OCI-LY7 (cell line): ENCODE data around the gene METTL23. TPM values are rescaled to one million over a fixed set of nuclear protein-coding genes. Genes with fewer than 3 reads are reported as not detected.

Experiments used
- BruUV-seq: library from RNA; stranded (reverse); fragments of 400-500 nt; replicated peaks from 2 replicates; lab custom pipeline; 2021; lab: Mats Ljungman, UMichigan
- CTCF ChIA-PET: fragments of 300-600 bp; sonication (Branson Sonifier 250); formaldehyde crosslinking; loops from one replicate; lab custom pipeline; 2022; ENCODE audit warnings: antibody characterized with exemption; ENCODE audit not compliant: unreplicated experiment; lab: Charles Lee
- POLR2A ChIA-PET: fragments of 300-600 bp; sonication (Branson Sonifier 250); formaldehyde crosslinking; loops from one replicate; lab custom pipeline; 2022; ENCODE audit warnings: antibody characterized with exemption; lab: Charles Lee
- DNase-seq: peaks from one replicate; pipeline ENCODE4 v3.0.0-alpha.2; 2015; ENCODE audit warnings: low spot score
- H2AFZ ChIP-seq: fragments of 200-600 bp; sonication (generic), shearing (Covaris generic); 2 replicates; pipeline ENCODE4 v1.6.1; 2014; ENCODE audit warnings: mild to moderate bottlenecking, antibody characterized with exemption, low read length, moderate library complexity
- H3K27ac ChIP-seq: fragments of 200-600 bp; sonication (generic); 2 replicates; pipeline ENCODE4 v1.5.1; 2014; ENCODE audit warnings: mixed run types, low read depth, mild to moderate bottlenecking, moderate library complexity, low read length, inconsistent platforms; ENCODE audit not compliant: poor library complexity, severe bottlenecking
- H3K36me3 ChIP-seq: fragments of 200-600 bp; sonication (generic); 2 replicates; pipeline ENCODE4 v1.6.1; 2014; ENCODE audit warnings: mild to moderate bottlenecking, antibody characterized with exemption, low read length, moderate library complexity, mixed read lengths; ENCODE audit not compliant: insufficient read depth
- H3K4me1 ChIP-seq: fragments of 200-600 bp; sonication (generic); 2 replicates; pipeline ENCODE4 v1.5.1; 2014; ENCODE audit warnings: mild to moderate bottlenecking, low read length; ENCODE audit not compliant: insufficient read depth, poor library complexity, severe bottlenecking
- H3K4me2 ChIP-seq: fragments of 200-600 bp; sonication (generic); 2 replicates; pipeline ENCODE4 v1.6.1; 2014; ENCODE audit warnings: mild to moderate bottlenecking, low read length
- H3K4me3 ChIP-seq: fragments of 200-600 bp; sonication (generic); 2 replicates; pipeline ENCODE4 v1.5.1; 2014; ENCODE audit warnings: mild to moderate bottlenecking, low read depth, low read length; ENCODE audit not compliant: poor library complexity, severe bottlenecking
- H3K79me2 ChIP-seq: fragments of 200-600 bp; sonication (generic); 2 replicates; pipeline ENCODE4 v1.6.1; 2016; ENCODE audit warnings: low read depth, mild to moderate bottlenecking, low read length, moderate library complexity, mixed read lengths; ENCODE audit not compliant: insufficient read depth
- H3K9me2 ChIP-seq: fragments of 200-600 bp; sonication (generic); 2 replicates; pipeline ENCODE4 v1.6.1; 2016; ENCODE audit warnings: mild to moderate bottlenecking, low read length, mixed read lengths; ENCODE audit not compliant: insufficient read depth
- H3K9me3 ChIP-seq: fragments of 200-600 bp; sonication (generic); 2 replicates; pipeline ENCODE4 v1.6.1; 2014; ENCODE audit warnings: mild to moderate bottlenecking, mixed run types, low read length, mixed read lengths
- H4K20me1 ChIP-seq: fragments of 200-600 bp; sonication (generic); 2 replicates; pipeline ENCODE4 v1.6.1; 2014; ENCODE audit warnings: mild to moderate bottlenecking, antibody characterized with exemption, low read length, moderate library complexity, mixed read lengths; ENCODE audit not compliant: insufficient read depth
- EZH2phosphoT487 ChIP-seq: fragments of 200-600 bp; sonication (generic); IDR thresholded peaks from 2 replicates; pipeline ENCODE4 v1.6.1; 2018; ENCODE audit warnings: low read depth, borderline replicate concordance, mild to moderate bottlenecking, mixed run types, antibody characterized with exemption, low read length, moderate library complexity, mixed read lengths
- intact Hi-C: fragments of 100-400 bp; cut with micrococcal nuclease; formaldehyde crosslinking; loops from one replicate; pipeline ENCODE4 v1.10.0; 2022; ENCODE audit not compliant: unreplicated experiment
- total RNA-seq, 2 experiments: library from RNA; depleted of rRNA in 1 of 2; stranded (reverse); fragments of >200 nt in 1 of 2; shearing (Covaris generic) in 1 of 2; gene quantifications; 2 replicates each; pipeline ENCODE4 v1.2.3, GENCODE V29; 2014 to 2022
- TF ChIP-seq, protein P1 (sequence below): fragments of 200-600 bp; sonication (generic); conservative IDR thresholded peaks from 2 replicates; pipeline ENCODE4 v1.5.1; 2014; ENCODE audit warnings: mild to moderate bottlenecking, antibody characterized with exemption, low read length, moderate library complexity, mixed read lengths

The METTL23 gene
- total RNA-seq, 2 experiments from 2014 or later = 82.7 to 93.7 TPM

- no peaks in the 10 kb centered on the region for H3K9me3 ChIP-seq
- peaks cover 69% of the 10 kb centered on the region for H3K36me3 ChIP-seq
- DNase-seq = peak; percentile 52
- peaks cover 88% of the 10 kb centered on the region for H3K79me2 ChIP-seq
- no peak for TF ChIP-seq EZH2phosphoT487
- TF ChIP-seq, protein P1, sequence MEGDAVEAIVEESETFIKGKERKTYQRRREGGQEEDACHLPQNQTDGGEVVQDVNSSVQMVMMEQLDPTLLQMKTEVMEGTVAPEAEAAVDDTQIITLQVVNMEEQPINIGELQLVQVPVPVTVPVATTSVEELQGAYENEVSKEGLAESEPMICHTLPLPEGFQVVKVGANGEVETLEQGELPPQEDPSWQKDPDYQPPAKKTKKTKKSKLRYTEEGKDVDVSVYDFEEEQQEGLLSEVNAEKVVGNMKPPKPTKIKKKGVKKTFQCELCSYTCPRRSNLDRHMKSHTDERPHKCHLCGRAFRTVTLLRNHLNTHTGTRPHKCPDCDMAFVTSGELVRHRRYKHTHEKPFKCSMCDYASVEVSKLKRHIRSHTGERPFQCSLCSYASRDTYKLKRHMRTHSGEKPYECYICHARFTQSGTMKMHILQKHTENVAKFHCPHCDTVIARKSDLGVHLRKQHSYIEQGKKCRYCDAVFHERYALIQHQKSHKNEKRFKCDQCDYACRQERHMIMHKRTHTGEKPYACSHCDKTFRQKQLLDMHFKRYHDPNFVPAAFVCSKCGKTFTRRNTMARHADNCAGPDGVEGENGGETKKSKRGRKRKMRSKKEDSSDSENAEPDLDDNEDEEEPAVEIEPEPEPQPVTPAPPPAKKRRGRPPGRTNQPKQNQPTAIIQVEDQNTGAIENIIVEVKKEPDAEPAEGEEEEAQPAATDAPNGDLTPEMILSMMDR = no peak
- BruUV-seq = no TSS peak
- H3K9me2 ChIP-seq = no peaks in the 10 kb centered on the region
- CTCF ChIA-PET = no interaction called here
- H2AFZ ChIP-seq = no peak overlapping the region
- H3K4me1 ChIP-seq = peaks cover 60% of the 10 kb centered on the region
- H3K4me3 ChIP-seq = peak overlapping the region; percentile 77
- H4K20me1 ChIP-seq = peaks cover 36% of the 10 kb centered on the region
- peak overlapping the region; percentile 92 for H3K27ac ChIP-seq
- peak overlapping the region; percentile 96 for H3K4me2 ChIP-seq
- POLR2A ChIA-PET = interaction anchor here (0.8 to 1.9 kb wide), 4 partner anchors 10 to 410 kb away, joined by 3 to 7 read pairs (median 3); partner anchors contain the start of genes JMJD6 and METTL23
- intact Hi-C loops = loop anchor here (2.0 to 10.0 kb wide), 7 partner anchors 47 to 1071 kb away; partner anchors contain the start of genes RECQL5, SAP30BP and SEC14L1
Measured at GRCh38 chr17:76735586-76736348, 9.1 kb downstream of the METTL23 start.

GRCh38 chr17:76736349-76737081 is 9.9 kb downstream of the METTL23 start:
- Histone ChIP-seq H3K9me2 (no peaks in the 10 kb centered on the region), H3K79me2 (peaks cover 87% of the 10 kb centered on the region), H3K4me2 (peak overlapping the region; percentile 96), H3K36me3 (peaks cover 70% of the 10 kb centered on the region), H3K9me3 (no peaks in the 10 kb centered on the region), H3K4me1 (peaks cover 59% of the 10 kb centered on the region), H2AFZ (no peak overlapping the region), H3K27ac (peak overlapping the region; percentile 92), H3K4me3 (peak overlapping the region; percentile 77), H4K20me1 (peaks cover 36% of the 10 kb centered on the region)
- peak; percentile 80 for DNase-seq
- ChIA-PET POLR2A (interaction anchor here (1.9 to 2.6 kb wide), 3 partner anchors 9 to 47 kb away, joined by 7 to 12 read pairs (median 10); partner anchors contain the start of genes JMJD6 and METTL23), CTCF (interaction anchor here (0.6 kb wide), 1 partner anchor 355 kb away, joined by 3 read pairs; no protein-coding TSS in a partner anchor)
- no peak for TF ChIP-seq EZH2phosphoT487
- TF ChIP-seq, protein P1 = no peak; the same call in 1 of the 2 replicates
- intact Hi-C loops = loop anchor here (1.0 to 10.0 kb wide), 8 partner anchors 10 to 1072 kb away; partner anchors contain the start of genes JMJD6, METTL23, RECQL5 and SAP30BP
- no TSS peak for BruUV-seq
